HCT116 (cell line): ENCODE results near the gene FCHSD2.

Source experiments
- CEBPB ChIP-seq: IDR thresholded peaks from 2 replicates; pipeline ENCODE4 v1.6.1; 2012; ENCODE audit warnings: low read depth
- CTCF ChIP-seq, 3 experiments: fragments of 200-600 bp in 1 of 3; sonication (generic) in 1 of 3; IDR thresholded peaks in 2 of 3; conservative IDR thresholded peaks in 1 of 3; 2 replicates each; pipeline ENCODE4 v1.5.1; 2012 to 2017; ENCODE audit warnings: low read depth in 2 of 3, low read length in 2 of 3, antibody characterized with exemption in 1 of 3, borderline replicate concordance in 1 of 3, control low read depth in 1 of 3, mild to moderate bottlenecking in 1 of 3, mixed read lengths in 1 of 3, mixed run types in 1 of 3, moderate library complexity in 1 of 3; ENCODE audit not compliant: insufficient read depth in 1 of 3
- EZH2 ChIP-seq: fragments of 200-600 bp; sonication (generic); IDR thresholded peaks from 2 replicates; pipeline ENCODE4 v1.6.1; 2017; ENCODE audit warnings: antibody characterized with exemption, mixed run types
- EZH2phosphoT487 ChIP-seq: fragments of 200-600 bp; IDR thresholded peaks from 2 replicates; pipeline ENCODE4 v1.6.1; 2018; ENCODE audit warnings: antibody characterized with exemption, borderline replicate concordance
- MAX ChIP-seq: IDR thresholded peaks from 2 replicates; pipeline ENCODE4 v1.6.1; 2012
- POLR2A ChIP-seq: IDR thresholded peaks from 2 replicates; pipeline ENCODE4 v1.7.0; 2011; ENCODE audit warnings: borderline replicate concordance; ENCODE audit not compliant: insufficient read depth, insufficient read length; ENCODE audit errors: extremely low read depth
- RAD21 ChIP-seq: IDR thresholded peaks from 2 replicates; pipeline ENCODE4 v1.6.1; 2012; ENCODE audit warnings: low read depth, mild to moderate bottlenecking
- SIN3A ChIP-seq: IDR thresholded peaks from 2 replicates; pipeline ENCODE4 v1.6.1; 2012; ENCODE audit warnings: low read depth
- ZBTB33 ChIP-seq: IDR thresholded peaks from 2 replicates; pipeline ENCODE4 v1.6.1; 2011; ENCODE audit warnings: mild to moderate bottlenecking, low read length, moderate library complexity; ENCODE audit not compliant: insufficient replicate concordance; ENCODE audit errors: extremely low read depth
- ZNF274 ChIP-seq: fragments of 200-500 bp; sonication (Bioruptor generic); IDR thresholded peaks from 2 replicates; pipeline ENCODE4 v1.6.1; 2014; ENCODE audit warnings: mild to moderate bottlenecking, low read depth, low read length, inconsistent platforms

GRCh38 chr11:73124800-73125199 is 17.3 kb downstream of the FCHSD2 start:
- no peak for TF ChIP-seq ZBTB33
- TF ChIP-seq POLR2A: no peak
- no peak for TF ChIP-seq SIN3A
- no peak for TF ChIP-seq EZH2
- no peak for TF ChIP-seq CTCF (IDR thresholded peaks at IDR 0.05 in 2 of 3, conservative IDR thresholded peaks at IDR 0.05 in 1 of 3; ENCODE audit: borderline replicate concordance in 1 of 3, insufficient read depth in 1 of 3, low read depth in 2 of 3, low read length in 2 of 3)
- TF ChIP-seq ZNF274: no peak
- TF ChIP-seq RAD21: no peak
- no peak for TF ChIP-seq MAX
- TF ChIP-seq EZH2phosphoT487: no peak
- TF ChIP-seq CEBPB: no peak
